ENCODE measurements around the gene CDH15.
A peak's percentile ranks its signal among the peaks of the same experiment; 100 is the strongest.
"Not testable (repeated sequence)": the region's sequence is repeated elsewhere in the genome, so short reads cannot be mapped to it uniquely, and the experiment has no call there.

The CDH15 gene

DNA sequence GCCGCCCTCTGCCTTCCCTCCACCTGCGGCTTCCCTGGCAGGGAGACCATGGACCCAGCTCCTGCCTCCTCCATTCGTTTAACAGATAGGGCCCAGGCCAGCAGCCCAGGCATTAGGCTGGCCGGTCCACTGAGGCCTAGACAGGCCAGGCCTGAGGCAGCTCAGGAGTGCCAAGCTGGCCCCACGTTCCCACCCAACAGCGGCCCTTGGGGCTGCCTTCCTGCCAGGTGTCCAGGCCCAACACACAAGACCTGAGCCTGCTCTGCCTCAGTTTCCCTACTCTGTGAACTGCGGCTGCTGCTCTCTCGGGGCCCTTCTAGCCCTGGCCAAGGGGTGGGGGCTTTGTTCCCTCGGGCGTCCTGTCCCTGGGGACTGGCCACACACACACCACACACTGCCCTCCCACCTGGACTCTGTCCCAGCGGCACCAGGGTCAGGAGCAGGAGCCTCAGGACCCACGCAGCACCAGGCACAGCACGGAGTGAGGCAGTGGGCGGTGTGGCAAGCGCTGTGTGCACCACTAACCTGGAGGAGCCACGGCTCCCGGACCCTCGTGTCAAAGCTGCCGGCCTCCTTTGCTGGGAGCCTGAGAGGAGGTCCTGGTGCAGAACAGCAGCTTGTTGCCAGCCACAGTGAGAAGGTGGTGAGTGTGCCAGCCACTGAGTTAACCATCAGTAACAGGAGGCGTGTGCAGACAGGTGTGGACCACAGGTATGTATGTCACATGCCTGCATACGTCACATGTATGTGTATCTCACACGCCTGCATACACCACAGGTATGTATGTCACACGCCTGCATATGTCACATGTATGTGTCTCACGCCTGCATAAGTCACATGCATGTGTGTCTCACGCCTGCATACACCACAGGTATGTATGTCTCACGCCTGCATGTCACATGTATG is 14.6 kb upstream of the CDH15 start:
- no peak for DNase-seq

DNA sequence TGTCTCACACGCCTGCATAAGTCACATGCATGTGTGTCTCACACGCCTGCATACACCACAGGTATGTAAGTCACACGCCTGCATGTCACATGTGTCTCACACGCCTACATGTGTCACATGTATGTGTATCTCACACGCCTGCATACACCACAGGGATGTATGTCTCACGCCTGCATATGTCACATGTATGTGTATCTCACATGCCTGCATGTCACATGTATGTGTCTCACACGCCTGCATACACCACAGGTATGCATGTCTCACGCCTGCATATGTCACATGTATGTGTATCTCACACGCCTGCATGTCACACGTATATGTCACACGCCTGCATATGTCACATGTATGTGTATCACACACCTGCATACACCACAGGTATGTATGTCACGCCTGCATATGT is 13.8 kb upstream of the CDH15 start:
- no peak for DNase-seq

DNA sequence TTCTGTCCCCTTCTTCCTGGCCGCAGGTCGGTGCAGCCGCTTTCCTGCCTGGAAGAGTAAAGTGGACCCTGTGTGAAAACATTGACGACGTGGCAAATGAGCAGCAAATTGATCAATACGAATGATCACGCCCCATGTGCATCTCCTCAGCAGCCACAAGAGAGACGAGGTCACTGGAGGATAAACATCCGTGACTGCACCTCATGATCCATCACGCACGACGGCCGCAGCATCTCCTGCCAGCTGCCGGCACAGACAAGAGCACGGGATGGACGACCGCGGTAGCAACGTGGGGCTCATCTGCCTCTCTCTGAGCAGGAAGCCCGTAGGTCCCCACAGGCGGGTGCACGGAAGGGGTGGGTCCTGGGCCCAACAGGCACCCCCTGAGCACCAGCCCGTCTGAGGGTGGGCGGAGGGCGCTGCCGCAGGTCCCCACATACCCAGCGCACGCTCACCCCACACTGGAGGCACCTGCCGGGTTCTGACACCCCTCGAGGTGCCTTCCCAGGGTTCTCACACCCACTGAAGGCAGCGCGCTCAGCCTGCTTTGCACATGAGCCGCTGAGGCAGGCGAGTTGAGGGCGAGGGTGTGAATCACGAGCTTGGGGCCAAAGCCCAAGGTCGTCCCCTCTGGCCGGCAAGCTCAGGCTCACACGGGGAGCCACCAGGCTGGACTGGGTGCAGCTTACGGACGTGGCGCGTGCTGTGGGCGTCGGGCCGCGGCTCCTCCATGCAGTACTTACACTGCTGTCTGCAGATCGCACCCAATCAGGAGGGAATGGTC is 12.3 kb upstream of the CDH15 start:
- no peak for DNase-seq

DNA sequence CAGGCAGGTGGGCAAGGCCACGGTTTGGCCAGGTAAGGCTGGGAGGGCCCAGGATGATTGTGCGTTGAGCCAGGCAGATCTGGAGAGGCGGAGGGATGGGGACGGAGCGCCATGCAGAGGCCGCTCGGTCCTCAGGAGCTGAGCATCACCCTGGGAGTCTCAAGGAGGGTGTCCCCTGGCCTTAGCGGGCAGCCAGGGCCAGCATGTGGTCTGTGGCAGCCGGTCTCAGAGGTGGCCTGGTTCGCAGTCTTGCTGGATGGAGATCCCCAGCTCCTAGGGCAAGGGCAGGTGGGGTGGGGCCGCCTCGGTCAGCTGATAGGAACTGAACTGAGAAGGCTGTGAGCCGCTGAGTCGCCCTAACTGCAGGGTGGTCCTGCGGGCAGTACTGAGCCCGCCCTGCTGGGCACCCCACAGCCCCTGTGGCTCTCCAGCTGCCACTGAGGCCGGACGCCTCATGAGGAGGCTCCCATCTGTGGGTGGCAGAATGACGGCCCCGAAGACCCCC is 11.6 kb upstream of the CDH15 start:
- no peak for DNase-seq

DNA sequence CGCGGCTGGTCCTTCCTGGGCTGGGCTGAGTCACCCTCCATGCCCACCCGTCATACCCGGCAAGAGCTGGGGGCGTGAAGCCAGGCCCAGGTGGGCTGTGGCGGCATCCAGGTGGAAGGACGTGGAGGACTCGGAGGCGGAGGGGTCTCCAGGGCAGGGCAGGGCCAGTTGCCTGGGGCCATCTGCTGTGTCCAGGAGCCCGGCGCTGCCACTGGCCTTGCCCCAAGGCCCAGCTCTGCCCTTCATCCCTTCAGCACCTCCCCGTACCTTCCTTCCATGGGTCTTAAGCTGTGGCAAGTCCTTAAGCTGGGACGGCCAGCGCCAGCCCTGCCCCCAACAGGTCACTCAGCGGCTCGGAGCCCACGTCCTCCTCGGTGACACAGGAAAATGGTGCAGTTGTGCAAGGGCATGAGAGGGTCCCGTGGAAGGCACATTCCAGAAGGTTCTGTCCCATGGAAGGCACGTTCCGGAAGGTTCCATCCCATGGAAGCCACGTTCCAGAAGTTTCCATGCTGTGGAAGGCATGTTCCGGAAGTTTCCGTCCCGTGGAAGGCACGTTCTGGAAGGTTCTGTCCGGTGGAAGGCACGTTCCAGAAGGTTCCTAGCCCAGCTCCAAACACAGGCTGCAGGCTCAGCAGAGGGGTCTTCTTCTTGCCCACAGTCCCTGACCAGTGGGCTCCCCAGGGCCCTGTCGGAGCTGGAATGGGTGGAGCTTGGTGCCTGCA is 10.4 kb upstream of the CDH15 start:
- no peak for DNase-seq

DNA sequence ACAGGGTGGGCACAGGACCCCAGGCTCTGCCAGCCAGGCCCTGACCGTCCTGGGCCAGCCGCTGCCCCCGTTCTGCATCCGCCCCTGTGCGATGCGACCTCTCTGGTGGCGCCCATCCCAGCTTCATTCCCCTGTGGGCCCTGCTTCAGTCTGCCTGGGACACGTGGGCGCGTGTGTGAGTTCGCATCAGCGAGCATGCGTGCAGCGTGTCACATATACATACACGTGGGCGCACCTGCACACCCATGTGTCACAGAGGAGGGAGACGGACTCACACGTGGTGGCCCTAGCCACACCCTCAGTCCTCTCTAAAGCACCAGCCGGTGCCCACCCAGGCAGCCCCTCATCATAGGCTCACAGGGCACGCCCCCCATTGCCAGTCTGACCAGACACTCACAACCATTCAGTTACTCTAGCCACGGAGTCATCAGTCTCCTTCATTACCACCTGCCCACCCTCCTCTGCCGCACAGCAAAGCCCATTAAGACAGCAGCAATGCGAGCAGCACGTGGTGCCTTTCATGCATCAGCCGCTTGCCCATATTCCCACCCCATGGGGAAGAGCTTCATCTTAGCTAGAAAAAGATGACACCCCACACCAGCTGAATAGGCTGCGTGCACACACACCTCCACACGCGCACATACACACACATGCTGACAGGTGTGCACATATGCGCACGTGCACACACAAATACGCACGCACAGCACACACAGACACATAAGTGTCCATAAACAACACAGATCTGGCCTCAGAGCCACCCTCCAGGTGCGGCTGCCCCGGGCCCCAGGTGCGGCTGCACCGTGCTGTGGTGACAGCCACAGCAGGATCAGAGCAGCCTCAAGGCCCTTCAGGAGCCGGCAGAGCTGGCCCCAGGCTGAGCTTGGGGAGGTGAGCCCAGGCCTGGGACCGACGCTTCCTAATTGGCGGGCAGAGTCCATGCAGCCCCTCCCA is 9.5 kb upstream of the CDH15 start:
- DNase-seq = no peak

DNA sequence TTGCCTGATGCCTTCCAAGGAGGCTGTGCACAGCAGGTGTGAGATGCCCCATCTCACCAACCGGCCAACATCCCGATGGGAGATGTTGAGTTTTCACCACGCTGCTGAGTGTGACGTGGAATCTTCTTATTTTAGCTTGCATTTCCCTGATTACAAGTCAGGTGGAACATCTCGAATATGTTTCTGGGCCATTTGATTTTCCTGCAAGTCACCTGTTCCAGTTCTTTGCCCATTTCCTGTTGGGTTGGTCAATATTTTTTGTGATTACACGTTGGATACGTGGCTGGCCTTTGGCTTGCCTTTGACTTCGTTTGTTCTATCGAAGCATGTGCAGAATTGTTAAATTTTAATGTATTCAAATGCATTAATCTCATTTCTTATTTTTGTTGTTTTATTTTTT is 8.3 kb upstream of the CDH15 start:
- DNase-seq = no peak

DNA sequence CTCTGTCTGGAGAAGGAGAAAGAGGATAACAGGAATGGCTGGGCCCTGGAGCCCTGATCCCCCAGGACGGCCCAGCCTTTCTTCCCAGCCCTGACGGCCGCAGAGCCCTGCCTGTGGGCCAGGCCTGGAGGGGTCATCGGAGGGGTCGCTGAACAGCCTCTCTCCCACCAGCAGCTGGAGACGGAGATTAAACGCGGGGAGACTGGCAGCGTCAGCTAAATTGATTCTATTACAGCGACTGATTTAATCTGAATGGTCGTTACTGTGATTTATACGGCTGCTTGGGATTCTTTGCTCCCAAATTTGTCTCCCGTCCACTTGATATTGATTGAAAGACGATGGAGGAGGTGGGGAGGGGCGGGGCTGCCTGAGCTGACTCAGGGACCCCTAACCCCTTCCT is 7.1 kb upstream of the CDH15 start:
- DNase-seq = no peak

DNA sequence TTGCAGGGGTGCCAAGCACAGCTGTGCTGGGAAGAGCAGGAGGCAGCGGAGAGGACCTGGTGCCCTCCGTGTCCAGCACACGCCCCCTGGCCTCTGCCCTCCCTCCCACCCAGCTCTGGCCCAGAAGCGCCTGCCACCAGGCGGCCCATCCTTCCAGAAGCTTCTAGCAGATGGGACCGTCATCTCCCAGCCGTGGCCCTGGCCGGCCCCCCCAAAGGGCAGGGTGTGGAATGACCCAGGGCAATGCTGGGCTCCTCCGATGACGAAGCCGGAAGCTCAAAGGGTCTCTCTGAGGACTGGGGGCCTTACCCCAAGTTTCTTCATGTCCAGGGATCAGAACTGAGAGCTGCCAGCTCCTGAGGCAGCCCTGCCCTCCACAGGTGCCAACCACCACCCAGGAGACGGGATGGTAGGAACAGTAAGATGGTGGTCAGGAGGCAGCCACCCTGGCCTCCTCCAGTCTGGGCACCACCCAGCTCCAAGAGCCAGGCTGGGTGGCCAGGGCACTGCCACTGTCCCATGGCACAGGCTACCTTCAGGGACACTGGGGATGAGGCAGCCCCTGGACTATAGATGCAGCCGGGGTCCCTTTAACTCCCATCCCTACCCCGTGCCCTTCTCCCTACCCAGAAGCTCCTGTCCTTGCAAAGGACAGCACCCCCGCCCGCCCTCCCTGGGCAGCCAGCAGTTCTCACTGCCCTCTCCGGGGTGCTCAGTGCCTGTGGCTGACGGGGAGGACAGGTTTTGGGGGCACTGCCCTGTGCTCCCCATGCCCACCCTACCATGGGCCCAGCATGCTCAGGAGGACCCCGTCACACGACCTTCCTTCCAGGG is 6.5 kb upstream of the CDH15 start:
- DNase-seq = no peak

DNA sequence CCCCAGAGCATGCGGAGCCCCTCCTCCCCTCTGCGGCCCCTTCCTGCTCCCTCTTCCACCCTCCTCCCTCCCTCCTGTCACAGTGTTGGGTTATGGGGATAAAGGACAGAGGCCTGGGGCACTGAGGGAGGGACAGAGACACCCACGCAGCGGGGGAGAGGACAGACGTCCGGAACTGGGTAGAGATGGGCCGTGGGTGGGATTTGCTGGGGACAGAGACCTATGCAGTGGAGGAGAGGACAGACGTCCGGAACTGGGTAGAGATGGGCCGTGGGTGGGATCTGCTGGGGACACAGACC is 5.9 kb upstream of the CDH15 start:
- not testable (repeated sequence) for DNase-seq

DNA sequence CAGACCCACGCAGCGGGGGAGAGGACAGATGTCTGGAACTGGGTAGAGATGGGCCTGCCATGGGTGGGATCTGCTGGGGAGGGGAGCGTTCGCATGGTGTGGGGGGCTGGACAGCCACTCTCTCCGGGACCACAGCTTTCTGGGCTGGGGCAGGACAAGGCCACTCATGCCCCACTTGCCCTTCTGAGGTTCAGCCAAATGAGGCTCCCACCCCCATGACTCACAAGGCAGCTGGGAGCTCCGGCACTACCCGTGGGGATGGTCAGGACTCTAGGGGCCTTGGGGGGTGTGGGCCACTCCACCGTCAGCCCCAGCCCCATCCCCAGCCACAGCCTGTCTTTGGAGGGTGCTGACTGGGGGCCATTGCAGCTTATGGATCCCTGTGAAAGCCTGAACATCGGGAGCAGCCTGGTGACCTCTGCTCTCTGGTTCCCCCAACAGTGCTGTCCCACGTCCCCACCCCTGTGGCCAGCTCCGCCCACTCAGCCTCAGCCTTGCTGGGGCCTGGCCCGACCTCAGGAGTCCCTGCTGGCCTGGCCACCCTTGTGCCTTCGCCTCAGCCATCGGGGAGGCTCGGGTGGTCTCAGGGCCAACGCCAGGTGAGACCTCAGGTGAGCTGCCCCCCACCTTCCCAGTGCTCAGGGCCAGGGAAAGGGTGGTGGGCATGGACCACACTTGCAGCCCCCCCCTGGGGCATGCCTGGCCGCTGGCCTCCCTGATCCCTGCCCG is 4.7 kb upstream of the CDH15 start:
- DNase-seq = no peak

DNA sequence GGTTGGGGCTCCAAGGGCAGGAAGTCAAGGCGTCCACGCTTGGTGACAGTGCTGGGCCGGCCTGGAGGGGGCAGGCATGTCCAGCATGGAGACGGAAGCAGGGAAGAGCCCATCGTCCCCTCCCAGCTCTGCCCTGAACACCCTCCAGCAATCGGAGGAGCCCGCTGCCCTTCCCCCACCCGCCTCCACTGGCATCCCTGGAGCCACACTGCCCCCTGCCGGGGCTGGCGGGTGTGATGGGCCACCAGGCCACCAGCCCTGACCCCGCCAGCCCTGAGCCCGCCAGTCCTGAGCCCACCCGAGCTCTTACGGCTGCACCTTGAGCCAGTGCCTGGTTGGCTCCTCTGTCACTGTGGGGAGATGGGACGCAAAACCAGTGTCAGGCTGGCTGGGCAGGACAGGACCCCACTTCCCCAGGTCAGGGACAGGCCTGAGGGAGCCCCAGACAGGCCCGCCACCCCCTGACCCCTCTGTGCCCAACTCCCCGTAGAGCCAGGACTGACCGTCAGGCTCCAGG is 4.1 kb upstream of the CDH15 start:
- DNase-seq = peak; percentile 24

DNA sequence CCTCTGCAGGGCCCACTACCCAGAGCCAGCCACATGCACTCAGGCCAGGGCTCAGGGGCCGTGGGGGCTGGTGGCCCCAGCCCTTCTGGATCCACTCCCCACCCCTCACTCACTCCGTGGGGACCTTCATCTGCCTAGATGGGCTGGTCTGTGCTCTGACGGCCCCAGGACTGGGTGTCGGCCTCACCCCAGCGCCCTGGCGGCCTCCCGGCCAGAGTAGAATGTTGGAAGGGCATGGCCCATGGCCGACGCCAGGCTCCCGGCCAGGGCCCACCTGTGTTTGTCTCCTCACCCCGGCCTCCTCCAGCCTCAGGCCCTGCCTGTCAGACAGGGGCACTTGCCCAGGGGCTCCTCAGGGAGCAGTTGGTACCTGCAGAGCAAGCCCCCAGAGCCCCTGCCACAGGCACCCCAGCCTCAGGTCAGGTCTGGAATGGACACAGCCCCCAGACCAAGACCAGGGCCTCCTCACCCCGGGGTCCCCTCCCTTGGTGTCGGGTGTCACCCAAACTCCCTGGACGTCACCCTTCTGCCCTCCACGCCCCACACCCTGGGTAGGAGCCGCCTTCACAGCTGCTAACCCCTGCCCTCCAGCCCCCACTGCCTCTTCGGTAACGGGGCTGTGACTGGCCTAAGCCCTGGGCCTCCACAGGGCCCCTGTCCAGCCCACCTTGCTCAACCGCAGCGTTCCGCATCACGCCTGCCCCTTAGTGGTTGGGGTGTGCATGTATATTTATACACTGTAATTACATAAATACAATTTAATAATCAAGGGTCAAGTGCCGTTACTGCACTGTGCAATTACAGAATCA is 3.0 kb upstream of the CDH15 start:
- no peak for DNase-seq

DNA sequence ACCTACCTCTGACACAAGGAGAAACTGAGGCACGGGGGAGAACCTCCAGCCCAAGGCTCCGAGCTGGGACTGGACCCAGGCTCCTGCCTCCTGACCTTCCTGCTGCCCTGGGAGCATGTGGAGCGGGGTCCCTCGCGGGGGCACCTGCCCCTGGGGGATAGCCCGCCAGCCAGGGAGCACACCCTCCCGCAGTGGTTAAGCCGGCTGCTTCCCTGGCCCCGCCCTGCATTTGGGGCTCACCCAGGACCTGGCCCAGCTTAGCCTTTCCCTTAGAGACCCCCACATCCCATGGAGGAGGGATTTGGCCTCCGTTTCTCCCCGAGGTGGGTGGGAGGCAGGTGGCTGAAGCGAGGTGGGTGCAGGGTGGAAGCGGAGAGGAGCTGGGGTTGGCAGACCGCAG is 1.8 kb upstream of the CDH15 start:
- DNase-seq = no peak

DNA sequence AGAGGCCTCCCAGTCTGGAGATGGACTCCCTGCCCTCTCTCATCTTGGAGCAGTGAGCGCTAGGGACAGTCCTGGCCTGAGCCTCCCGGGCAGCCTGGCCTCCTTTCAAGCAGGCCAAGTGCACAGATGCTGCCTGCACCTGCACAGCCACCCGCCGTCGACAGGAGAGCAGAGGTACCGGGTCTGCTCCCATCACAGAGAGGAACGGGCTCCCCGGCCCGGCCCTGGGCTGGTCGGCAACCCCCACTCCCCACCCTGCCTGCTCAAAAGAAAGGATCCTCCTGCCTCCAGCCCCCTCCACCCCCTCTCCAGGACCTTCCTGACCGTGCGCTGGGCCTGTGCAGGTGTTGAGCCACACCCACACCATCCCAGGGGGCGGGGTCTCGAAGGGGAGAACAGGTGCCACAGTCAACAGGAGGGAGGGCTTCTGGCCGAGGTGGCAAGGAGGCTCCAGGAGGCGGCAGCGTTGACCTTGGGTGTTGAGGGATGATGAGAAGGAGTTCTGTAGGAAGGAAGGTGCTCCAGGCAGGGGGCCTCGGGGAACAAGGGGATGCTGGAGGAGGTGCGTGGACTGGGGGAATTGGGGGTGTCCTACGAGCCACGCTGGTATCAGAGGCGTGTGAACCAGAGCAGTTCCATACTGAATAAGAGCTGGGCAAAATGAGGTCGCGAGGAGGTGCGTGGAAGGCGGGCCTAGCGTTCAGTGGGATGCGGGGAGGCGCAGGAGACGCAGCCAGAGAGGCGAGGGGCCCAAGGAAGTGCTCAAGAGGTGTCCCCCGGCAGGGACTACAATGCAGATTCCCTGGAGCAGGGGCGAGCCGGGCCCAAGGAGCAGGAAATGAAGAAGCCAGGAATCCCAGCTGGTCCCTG is 967 bp upstream of the CDH15 start:
- DNase-seq = peak; percentile 41

DNA sequence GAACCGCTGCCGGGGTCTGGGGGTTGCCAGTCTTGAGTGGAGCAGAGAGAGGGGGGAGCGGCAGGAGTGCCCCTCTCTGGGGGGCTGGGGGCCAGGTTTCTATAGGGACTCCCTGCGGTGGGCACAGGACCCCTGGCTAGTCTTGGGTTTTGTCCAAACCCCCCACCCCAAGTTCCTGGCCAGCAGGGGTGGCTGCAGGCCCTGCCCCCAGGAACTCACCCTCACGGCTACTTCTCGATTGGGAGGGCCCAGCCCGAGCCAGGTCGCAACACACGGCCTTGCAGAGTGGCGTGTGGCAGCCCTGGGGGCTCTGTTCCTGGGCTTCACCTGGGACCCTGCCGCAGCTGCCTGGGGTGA is 601 bp downstream of the CDH15 start:
- no peak for DNase-seq

DNA sequence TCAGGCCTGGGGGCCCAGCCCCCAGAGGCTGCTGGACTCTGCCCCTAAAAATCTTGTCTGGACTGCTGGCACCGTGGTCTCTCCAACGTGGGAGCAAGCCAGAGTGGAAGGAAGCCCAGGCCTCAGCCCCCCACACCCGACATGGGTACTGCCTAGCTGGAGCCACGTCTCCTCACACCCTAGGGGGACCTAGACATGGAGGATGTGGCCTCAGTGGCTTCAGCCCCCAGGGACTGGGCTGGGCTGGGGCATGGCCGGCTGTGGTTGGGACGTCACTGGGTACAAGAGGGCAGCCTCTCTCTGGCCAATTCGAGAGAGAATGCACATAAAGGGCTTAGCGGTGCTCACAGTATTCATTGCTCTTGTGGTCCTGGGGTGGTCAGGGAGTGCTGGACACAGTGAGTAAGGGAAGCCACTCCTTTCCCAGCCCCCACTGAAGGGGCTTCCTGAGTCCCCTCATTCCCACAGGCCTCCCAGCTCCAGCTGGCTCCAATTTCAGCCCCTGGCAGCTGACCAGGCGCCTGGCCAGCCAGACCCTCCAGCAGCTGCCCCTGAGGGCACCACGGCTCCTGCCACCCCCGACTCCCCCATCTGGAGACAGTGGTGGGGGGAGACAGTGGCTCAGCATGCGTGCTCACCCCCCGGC is 1.1 kb downstream of the CDH15 start:
- DNase-seq = no peak
